Stimulated activated CD4-positive, alpha-beta T cell treated with anti-CD3 and anti-CD28 coated beads, TNF-alpha, amount 100 ng/mL, for 1 hour (primary cell): Measurements from ENCODE around the gene DAO.

Experiments used
- DNase-seq, 3 donors: peaks; one replicate each; pipeline ENCODE4 v3.0.0-alpha.2; 2020; ENCODE audit warnings: low read depth in 3 of 3, low spot score in 1 of 3

Gene DAO

GRCh38 chr12:108918206-108918605, 38.3 kb downstream of the DAO start:
- DNase-seq: no peak

- DNase-seq: no peak
These were observed 39.2 kb downstream of the DAO start for GRCh38 chr12:108918960-108919642.

GRCh38 chr12:108921946-108922345, 42.1 kb downstream of the DAO start:
- no peak for DNase-seq

- no peak for DNase-seq
These were observed 43.0 kb downstream of the DAO start for GRCh38 chr12:108922918-108923317.

GRCh38 chr12:108928695-108929094, 48.8 kb downstream of the DAO start:
- no peak for DNase-seq

- DNase-seq: no peak
These were observed 50.3 kb downstream of the DAO start for GRCh38 chr12:108930155-108930554.

GRCh38 chr12:108930756-108931155, 50.9 kb downstream of the DAO start:
- no peak for DNase-seq

GRCh38 chr12:108933949-108934348, 54.1 kb downstream of the DAO start:
- DNase-seq: no peak

- no peak for DNase-seq
These were observed 55.4 kb downstream of the DAO start for GRCh38 chr12:108935159-108935763.

- DNase-seq: no peak
These were observed 58.5 kb downstream of the DAO start for GRCh38 chr12:108938247-108938924.

GRCh38 chr12:108939594-108939993, 59.7 kb downstream of the DAO start:
- no peak for DNase-seq

- DNase-seq: no peak
These were observed 60.2 kb downstream of the DAO start for GRCh38 chr12:108940138-108940537.

- DNase-seq: no peak
These were observed 67.2 kb downstream of the DAO start for GRCh38 chr12:108947097-108947496.

GRCh38 chr12:108948367-108948766, 68.5 kb downstream of the DAO start:
- no peak for DNase-seq

- DNase-seq: no peak
These were observed 70.1 kb downstream of the DAO start for GRCh38 chr12:108949976-108950375.
